Ovary (tissue), 3 donors: ENCODE results near the gene RUNX2.

Source experiments
- CTCF ChIP-seq, 3 donors: fragments of 450-650 bp in 2 of 3; fragments of 200-600 bp in 1 of 3; IDR thresholded peaks; one replicate each; pipeline versions ENCODE4 v1.5.1 to v1.8.0; 2016 to 2022; ENCODE audit warnings: antibody characterized with exemption in 3 of 3, mild to moderate bottlenecking in 1 of 3
- POLR2A ChIP-seq: fragments of 450-650 bp; IDR thresholded peaks from one replicate; pipeline ENCODE4 v1.6.1; 2017; ENCODE audit warnings: antibody characterized with exemption, mild to moderate bottlenecking, moderate library complexity
- donor health status: DM: no; HTN: no; CAD: no.

GRCh38 chr6:45640081-45640491 is 312.0 kb downstream of the RUNX2 start:
- TF ChIP-seq CTCF (IDR thresholded peaks at IDR 0.05), result no peak
- no peak for TF ChIP-seq POLR2A
